GM21717 (cell line): ENCODE results near the gene ANKS1B.
"Not testable (repeated sequence)": the region's sequence is repeated elsewhere in the genome, so short reads cannot be mapped to it uniquely, and the experiment has no call there.

Source experiments
- ATAC-seq: cut with Tn5 transposase; IDR thresholded peaks from one replicate; pipeline ENCODE4 v1.9.1; 2021; ENCODE audit warnings: mild to moderate bottlenecking, moderate library complexity; ENCODE audit not compliant: unreplicated experiment

ANKS1B gene

DNA sequence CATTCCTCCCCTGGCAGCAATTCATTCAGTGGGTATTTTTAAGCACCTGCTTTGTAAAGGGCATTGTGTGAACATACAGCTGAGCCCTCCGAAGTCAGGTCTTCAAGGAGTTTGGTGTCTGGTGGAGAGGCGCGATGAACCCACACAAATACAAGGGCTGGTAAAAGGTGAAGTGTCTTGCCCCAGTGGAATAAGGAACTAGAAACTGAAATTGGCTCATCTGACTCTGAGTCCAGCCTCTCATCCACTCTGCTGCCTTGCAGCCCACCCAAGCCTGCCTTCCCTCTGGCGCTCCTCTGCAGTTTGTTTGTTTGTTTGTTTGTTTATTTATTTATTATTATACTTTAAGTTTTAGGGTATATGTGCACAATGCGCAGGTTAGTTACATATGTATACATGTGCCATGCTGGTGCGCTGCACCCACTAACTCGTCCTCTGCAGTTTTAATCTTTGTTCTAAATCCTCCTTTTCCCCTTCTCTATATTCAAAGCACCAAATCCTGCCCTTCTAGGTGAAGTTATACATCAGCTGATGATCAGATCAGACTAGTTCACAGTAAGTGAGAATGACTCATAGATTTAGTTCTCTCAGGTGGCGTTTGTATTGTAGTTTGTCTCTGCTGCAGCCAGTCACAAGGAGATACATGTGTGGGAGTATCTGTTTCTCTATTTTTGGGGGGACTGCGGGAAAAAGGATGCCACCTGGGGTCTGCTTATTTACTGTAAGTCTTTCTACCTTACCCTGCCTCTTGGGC lies 945.2 kb downstream of the ANKS1B start:
- no peak for ATAC-seq

DNA sequence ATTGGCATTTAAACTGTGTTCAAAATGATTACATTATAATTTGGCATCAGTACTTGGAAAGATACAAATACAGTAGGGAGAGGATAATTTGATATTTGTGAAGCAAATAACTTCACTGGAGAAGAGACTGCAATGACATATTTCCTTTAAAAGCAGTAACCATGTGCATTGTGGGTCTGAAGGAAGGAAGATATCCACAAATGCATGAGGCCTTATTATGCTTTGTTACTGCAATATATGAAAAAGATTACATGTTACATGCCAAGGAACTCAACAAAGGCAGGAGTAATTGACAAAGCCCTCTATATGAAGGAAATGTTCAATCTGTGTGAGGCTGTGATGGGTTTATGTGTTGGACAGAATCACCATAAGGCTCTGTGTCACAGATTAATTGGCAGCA lies 948.2 kb downstream of the ANKS1B start:
- no peak for ATAC-seq

DNA sequence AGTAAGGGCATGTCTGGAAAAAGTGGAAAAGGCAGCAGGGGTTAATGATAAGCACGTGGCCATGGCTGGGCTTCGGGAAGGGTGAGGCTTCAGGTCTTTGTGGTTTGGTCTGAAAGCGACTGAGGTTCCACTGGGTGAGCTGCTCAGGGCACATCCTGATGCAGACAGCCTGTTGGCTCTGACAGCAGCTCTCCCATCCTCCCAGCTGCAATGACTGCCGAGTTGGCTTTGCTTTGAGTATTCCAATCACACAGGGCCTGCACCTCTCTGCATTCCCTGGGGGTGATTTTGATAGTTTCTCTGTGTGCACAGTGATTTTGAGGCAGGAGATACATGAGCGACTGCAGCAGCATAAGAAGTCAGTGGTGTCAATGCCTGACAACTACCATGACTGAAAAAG lies 948.9 kb downstream of the ANKS1B start:
- no peak for ATAC-seq

DNA sequence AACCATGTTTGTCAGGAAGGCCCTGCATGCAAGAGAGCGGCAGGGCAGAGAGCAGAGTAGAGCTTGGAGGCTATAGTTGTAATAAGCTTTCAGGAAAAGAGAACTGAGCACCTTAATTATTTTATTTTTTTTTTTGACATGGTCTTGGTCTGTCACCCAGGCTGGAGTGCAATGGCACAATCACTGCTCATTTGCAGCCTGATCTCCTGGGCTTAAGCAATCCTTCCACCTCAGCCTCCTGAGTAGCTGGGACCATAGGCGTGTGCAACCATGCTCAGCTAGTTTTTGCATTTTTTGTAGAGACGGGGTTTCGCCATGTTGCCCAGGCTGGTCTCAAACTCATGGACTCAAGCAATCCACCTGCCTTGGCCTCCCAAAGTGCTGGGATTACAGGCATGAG lies 950.5 kb downstream of the ANKS1B start:
- ATAC-seq: not testable (repeated sequence)

DNA sequence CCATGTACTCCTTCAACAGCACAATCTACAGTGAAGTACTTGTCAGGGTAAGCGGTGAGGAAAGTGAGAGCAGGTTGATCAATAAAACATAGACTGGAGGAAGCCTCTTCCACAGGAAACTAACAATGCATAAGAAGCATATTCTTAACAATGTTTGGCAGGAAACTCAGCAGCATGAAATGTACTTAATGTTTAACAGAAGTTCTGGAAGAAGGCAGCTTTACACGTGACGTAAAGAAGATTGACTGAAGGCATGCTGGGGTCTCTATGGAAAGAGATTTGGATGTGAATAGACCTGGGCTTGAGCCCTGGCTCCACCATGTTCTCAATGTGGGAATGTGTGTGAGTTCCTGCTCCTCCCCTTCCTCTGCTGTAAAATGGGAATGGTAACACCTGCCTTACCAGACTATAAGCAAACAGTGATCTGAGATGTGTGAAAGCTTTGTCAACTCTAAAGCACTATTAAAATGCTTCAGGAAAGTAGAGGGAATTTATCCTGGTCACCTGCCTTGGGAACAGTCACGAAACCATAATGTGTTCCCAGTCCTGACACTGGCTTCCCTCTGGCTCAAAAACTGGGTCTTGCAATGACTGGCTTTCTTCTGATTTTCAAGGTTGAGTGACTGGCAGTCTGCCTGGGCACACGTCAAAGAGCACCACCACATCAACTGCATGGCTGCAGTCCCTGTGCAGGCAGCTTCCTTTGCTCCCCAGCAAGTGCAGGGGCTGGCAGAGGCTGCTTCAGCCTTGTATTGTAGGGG lies 955.0 kb downstream of the ANKS1B start:
- no peak for ATAC-seq

DNA sequence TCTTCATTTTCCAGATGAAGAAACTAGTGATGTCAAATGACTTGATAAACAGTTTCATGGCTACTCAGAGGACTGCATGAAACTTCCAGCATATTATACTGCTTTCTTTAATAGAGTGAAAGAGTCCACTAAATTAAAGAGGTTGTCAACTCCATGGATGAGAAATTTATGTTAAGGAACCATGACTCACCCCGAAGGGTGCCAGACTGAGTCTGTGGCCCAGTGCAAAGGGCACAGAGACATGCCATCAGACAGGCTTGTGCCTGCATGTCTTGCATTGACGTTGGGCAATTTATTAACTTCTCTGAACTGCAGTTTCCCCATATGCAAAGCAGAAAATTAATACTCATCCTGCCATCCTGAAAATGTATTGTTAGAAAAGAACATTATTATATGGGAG lies 957.3 kb downstream of the ANKS1B start:
- ATAC-seq: no peak

DNA sequence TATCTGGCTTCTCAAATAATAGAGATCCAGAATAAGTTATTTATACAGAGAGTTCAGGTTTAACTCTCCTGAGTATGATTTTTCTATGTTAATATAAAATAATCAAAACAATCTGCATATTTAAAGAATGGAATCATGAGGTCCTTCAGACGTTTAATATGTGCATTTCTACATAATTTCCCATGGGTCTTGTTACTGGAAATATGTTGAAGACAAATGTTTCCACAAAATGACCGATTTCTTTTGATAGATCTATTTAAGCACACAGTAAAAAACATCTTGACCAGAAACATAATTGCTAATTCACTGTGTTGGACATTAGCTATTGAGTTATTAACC lies 957.7 kb downstream of the ANKS1B start:
- no peak for ATAC-seq

DNA sequence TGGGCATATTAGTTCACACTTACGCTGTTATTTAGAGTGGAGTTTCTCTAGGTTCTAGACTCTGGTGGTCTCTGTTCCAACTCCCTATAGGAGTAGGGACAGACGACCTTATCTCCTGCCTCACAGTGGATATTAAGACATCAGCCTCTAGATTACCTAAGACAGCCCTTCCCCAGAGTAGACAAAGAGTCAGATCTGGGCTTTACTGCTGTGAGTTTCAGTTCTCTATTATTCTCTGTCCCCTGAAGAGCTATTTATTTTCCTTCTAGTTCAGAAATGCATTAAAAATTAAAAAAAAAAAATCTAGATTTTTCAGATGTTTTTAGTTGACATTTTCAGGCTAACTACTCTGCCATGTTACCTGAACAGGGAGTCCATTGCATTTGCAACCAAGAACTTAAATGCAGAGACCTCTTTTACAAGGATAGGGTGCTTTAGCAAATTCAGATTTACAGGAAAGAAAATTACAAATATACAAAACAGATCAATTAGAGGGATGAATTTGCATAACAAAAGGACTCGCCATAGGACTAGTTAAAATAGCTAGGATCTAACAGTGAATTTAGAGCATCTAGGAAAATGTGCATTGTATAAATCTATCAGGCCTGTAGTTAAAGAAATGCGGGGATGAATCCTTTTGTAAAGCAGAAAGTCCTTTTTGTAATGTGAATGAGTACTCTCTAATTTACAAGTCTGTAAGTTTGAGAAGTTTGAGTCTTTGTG lies 958.2 kb downstream of the ANKS1B start:
- ATAC-seq: no peak

DNA sequence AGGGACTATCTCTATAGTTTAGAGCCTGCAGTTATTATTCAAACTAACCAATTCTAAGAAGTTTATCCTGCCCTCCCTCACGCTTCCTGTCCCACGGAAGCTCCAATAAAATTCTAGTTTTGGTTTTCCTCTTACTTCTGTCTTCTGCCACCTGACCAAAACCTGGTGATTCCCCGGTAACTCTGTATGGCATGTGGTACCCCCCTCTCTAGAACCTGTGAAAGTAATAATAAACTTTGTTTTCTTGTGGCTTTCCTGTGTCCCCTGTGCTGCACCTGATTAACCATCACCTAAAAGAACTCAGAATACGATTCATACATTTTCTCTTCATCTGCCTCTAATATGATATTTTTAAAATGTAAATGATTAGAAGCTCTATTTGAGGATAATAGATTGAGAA lies 959.9 kb downstream of the ANKS1B start:
- ATAC-seq: no peak

DNA sequence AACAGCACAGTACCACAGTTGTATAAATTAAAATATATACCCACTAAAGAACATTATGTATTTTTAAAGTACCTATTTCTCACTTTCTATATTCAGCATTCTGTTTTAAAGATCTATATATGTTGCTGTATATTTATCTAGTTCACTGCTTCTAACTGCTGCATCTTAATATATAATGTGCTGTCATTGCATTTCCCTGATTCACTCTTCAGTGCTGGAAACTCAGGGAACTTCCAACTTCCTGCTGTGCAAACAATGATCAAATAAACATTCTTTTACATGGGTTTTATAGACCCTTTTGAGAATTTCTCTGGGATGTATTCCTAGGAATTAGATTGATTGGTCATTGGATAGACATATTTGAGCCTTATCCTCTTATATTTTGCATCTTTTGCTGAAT lies 960.5 kb downstream of the ANKS1B start:
- ATAC-seq: no peak

DNA sequence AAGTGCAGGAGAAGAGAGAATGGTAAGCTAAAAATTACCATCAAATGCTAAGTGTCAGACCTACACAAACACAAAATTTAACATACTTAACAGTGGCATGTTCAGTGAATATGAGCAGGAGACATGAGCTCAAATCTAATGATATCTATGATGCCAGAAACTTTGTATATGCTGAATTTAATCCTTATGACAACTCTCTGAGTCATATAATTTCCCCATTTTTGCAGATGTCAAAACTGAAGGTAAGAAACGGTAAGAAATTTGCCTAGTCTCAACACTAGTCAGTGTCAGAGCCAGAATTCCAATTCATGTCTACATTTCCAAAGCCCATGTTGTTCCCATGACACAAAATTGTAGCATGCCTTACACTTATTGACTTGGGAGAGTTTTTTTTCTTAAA lies 963.9 kb downstream of the ANKS1B start:
- ATAC-seq: no peak

DNA sequence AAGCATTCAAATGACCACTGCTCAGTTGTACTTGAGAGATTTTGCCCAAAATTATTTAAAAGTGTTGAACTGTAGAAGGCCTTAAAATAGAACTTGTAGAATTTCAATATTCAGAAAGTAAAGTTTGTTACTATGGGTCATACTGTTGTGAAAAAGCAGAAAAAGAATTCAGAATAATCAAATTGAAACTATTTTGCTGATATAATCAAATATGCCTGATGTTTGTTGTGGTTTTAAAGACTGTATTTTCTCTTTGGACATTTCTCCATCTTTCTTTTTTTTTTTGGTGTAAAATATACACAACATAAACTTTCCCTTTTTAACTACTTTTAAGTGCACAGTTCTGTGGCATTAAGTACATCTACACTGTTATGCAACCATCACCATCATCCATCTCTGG lies 964.9 kb downstream of the ANKS1B start:
- no peak for ATAC-seq

DNA sequence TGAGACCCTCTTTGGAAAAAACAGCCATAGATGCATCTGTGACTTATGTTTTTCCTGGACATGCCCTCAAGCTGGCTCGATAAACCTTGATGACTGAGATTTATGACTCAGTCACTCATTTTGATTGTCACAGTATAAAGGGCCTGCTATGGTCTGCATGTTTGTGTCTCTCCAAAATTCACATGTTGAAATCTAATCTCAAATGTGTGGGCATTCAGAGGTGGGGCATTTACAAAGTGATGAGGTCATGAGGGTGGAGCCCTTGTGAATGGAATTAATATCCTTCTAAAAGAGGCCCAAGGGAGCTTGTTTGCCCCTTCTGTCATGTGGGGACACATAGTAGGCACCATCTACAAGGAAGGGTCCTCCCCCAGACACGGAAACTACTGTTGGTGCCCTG lies 966.8 kb downstream of the ANKS1B start:
- ATAC-seq: no peak

DNA sequence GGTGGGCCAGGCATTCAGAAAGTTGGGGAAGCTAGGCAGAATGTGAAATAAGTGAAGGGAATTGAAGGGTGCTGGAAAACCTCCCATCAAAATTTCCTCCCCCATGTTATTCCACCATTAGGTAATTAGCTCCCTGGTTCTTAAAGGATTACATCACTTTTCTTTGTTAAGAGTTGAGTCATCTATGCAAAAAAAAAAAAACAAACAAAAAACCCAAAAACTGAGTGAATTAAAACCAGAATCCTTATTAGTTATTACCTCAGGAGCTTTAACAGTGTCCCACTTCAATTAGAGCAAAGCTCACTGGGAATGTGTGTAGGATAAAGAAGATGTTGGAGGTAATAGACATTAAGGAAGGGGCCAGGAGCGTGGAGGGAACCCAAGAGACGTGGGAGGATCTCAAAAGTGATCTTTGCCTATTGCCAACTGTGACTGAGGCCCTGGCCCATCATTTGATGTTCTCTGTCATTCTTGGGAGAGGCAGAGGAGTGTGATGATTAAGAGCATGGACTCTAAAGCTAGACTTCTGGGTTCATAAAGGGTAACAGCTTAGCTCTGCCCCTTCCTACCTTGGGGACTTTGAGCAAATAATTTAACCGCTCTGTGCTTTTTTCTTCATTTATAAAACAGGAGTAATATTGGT lies 975.0 kb downstream of the ANKS1B start:
- no peak for ATAC-seq

DNA sequence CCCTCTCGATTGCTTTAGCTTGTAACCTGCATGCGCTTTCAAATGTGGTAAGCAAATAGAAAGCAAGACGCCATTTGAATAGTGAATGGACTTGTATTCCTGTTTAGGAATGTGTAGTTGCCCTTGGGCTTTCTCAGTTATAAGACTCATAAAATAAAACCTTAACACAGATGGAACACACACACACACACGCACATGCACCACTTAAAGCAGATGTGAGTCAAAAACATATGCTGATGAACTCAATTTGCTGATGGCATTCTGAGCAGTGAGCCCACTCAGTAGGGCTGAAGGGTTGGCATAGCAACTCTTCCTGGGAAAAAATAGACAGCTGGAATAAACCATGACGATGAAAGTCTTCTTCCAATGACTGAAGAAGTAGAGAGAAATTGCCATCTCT lies 979.1 kb downstream of the ANKS1B start:
- no peak for ATAC-seq

DNA sequence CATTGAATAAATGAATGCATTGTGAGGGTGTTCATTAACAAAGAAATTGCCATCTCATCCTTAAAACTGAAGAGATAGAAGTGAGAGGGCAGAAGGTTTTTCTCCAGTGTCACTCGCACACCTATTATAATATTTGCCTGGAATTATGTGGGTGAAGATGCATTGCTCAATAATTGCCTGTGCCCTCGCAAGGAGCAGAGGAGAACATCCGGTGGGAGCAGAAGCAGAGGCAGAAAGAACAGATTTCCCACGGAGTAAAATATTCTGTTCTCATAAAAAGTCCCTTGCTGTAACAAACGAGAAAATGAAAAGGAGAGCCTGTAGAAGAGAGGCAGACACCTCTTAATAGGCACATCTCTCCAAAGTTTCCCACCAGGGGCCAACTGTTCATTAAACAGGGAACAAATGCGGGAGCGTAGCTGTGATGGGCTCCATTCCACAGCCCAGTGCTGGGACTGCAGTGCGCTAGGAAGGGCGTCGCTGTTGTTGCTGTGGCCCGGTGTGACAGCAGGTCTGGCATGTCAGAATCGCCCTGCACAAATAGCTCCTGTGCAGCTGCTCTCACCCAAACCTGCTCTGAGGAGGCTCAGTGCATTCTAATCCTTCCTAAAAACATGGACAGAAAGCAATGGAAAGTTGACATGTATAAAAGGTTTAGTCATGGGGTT lies 979.8 kb downstream of the ANKS1B start:
- ATAC-seq: no peak

DNA sequence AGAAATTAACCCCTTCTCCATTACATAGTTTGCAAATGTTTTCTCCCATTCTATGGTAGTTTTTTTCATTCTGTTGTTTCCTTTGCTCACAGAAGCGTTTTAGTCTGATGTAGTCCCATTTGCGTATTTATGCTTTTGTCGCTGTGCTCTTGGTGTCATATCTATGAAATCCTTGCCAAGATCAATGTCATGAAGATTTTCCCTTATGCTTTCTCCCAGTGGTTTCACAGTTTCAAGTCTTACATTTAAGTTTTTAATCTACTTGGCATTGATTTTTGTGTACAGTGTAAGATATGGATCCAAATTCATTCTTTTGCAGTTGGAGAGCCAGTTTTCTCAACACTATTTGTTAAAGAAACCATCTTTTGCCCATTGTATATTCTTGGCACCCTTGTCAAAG lies 982.0 kb downstream of the ANKS1B start:
- no peak for ATAC-seq

DNA sequence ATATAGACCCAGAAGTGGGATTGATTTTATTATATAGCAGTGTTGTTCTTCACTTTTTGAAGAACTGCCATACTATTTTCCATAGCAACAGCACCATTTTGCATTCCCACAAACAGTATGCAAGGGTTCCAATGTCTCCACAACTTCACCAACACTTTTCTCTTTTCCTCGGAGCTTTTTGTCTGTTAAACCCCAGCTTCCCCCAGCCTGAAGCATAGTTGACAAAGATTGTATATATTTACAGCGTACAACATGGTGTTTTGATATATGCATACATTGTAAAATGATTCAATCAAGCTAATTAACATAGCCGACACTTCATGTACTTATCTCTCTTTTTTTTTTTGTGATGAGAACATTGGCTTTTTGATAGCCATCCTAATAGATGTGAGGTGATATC lies 982.6 kb downstream of the ANKS1B start:
- ATAC-seq: no peak

DNA sequence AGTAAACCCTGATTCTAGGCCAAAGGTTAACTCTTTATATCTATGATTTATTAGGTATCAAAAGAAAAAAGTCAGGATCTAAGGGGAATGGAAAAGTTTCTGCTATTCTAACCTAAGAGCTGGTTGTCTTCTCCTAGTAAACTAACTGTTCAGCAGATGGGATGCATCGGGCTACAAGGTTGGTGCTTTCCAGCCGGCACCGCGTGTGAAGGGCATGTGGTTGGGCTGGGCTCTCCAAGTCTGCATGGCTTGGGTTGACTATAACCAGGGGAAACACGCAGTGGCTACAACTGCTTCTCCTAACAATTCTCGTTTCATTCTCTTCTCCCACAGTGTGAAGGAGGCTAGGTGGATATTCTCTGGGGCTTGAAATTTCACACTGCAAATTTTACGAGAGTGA lies 985.2 kb downstream of the ANKS1B start:
- ATAC-seq: no peak

DNA sequence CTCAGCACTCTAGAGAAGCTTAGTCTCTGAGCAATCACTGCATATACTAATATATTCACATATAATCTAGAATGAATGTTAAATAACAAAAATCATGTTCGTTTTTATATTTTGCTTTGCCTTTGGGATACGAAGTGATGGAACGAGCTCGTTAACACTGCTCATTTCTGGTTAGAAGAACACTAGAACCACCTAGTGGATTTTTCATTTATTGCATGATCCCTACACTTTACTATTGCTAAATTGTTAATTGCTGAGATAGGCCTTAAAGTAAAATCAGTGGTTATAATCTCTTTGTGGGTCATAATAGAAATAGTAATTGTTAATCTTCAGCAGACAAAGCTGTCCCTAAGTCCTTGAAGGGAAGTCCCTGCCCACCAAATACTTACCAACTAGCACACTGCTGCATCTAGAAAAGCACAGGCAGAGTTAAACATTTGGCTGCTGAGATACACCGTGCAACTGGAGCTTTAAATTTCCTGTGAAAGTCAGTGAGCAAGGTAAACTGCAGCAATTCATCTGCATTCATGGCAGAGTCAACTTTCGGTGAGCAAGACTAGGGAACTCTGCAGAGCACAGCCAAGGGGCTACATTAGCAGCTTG lies 985.9 kb downstream of the ANKS1B start:
- no peak for ATAC-seq

DNA sequence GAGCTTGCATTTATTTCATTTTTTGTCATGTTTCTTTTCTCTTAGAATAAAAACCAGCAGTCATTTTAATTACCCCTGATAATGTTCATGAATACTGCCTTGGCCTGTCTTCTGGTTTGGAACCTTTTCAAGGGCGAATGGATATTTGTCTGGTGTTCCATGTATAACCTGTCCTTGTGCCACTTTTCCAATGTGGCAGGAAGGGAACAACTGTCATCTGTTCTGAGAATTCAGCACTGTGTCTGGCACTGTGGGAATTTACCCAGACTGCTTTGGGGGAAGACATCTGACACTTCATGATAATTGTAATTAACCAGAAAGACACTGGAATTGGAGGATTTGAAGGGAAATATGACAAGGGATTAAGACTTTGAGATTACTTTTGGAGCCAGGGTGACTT lies 986.8 kb downstream of the ANKS1B start:
- no peak for ATAC-seq
